Testis (tissue), 2 donors: Measurements from ENCODE around the gene PLA2G4E.

ENCODE experiments used
- CTCF ChIP-seq, 3 experiments: fragments of 450-650 bp in 2 of 3; fragments of 200-600 bp in 1 of 3; sonication (generic) in 1 of 3; IDR thresholded peaks; one replicate each; pipeline ENCODE4 v1.5.1; 2016 to 2019; ENCODE audit warnings: antibody characterized with exemption in 3 of 3, mild to moderate bottlenecking in 2 of 3, moderate library complexity in 1 of 3
- POLR2A ChIP-seq: fragments of 450-650 bp; IDR thresholded peaks from one replicate; pipeline ENCODE4 v1.6.1; 2017; ENCODE audit warnings: antibody characterized with exemption, mild to moderate bottlenecking, moderate library complexity

- no peak for TF ChIP-seq POLR2A
- no peak for TF ChIP-seq CTCF (IDR thresholded peaks at IDR 0.05)
Observed at GRCh38 chr15:41936155-41936554, 84.7 kb downstream of the PLA2G4E start.
